GM23338 (cell line): ENCODE measurements around the gene ACYP2. TPM values are rescaled to one million over a fixed set of nuclear protein-coding genes. Genes with fewer than 3 reads are reported as not detected.

Experiments
- ATAC-seq: fragments of 200-7000 bp; cut with Tn5 transposase; 3 replicates; pipeline ENCODE4 v1.9.1; 2020
- DNase-seq: peaks from one replicate; pipeline ENCODE4 v3.0.0-alpha.2; 2015; ENCODE audit warnings: low spot score
- H2AFZ ChIP-seq: fragments of 200-600 bp; sonication (generic); 2 replicates; pipeline ENCODE4 v1.8.0; 2016; ENCODE audit warnings: antibody characterized with exemption, mild to moderate bottlenecking, moderate library complexity
- H3F3A ChIP-seq: fragments of 200-600 bp; sonication (generic); replicated peaks from 2 replicates; pipeline ENCODE4 v1.8.0; 2017; ENCODE audit warnings: antibody characterized with exemption, mixed run types, low read depth
- H3K27ac ChIP-seq: fragments of 200-600 bp; sonication (generic); 2 replicates; pipeline ENCODE4 v1.6.1; 2016; ENCODE audit warnings: low read depth
- H3K27me3 ChIP-seq: fragments of 200-600 bp; sonication (generic); 2 replicates; pipeline ENCODE4 v1.8.0; 2016; ENCODE audit warnings: mild to moderate bottlenecking, mixed run types, moderate library complexity; ENCODE audit not compliant: insufficient read depth
- H3K36me3 ChIP-seq: fragments of 200-600 bp; sonication (generic); 2 replicates; pipeline ENCODE4 v1.8.0; 2016; ENCODE audit warnings: mild to moderate bottlenecking; ENCODE audit not compliant: insufficient read depth
- H3K4me1 ChIP-seq: fragments of 200-600 bp; sonication (generic); 2 replicates; pipeline ENCODE4 v1.8.0; 2016; ENCODE audit warnings: mild to moderate bottlenecking, moderate library complexity; ENCODE audit not compliant: insufficient read depth
- H3K4me2 ChIP-seq: fragments of 200-600 bp; sonication (generic); 2 replicates; pipeline ENCODE4 v1.7.1; 2017; ENCODE audit warnings: mixed run types
- H3K4me3 ChIP-seq: fragments of 200-600 bp; sonication (generic); 2 replicates; pipeline ENCODE4 v1.6.1; 2016; ENCODE audit warnings: mixed run types
- H3K79me2 ChIP-seq: fragments of 200-600 bp; sonication (generic); replicated peaks from 2 replicates; pipeline ENCODE4 v1.8.0; 2017; ENCODE audit warnings: mild to moderate bottlenecking; ENCODE audit not compliant: insufficient read depth
- H3K9me2 ChIP-seq: fragments of 200-600 bp; sonication (generic); 2 replicates; pipeline ENCODE4 v1.8.0; 2017; ENCODE audit not compliant: insufficient read depth
- H4K20me1 ChIP-seq: fragments of 200-600 bp; sonication (generic); replicated peaks from 2 replicates; pipeline ENCODE4 v1.8.0; 2017; ENCODE audit warnings: mild to moderate bottlenecking; ENCODE audit not compliant: insufficient read depth
- H3K27ac Mint-ChIP-seq: 2 replicates; pipeline ENCODE4 v1.8.0; 2020; ENCODE audit warnings: inconsistent platforms, mild to moderate bottlenecking, moderate library complexity, mixed read lengths
- H3K27me3 Mint-ChIP-seq: 3 replicates; pipeline ENCODE4 v1.8.0; 2022; ENCODE audit warnings: low read depth, mild to moderate bottlenecking, moderate library complexity, mixed read lengths, inconsistent platforms; ENCODE audit not compliant: insufficient read depth, poor library complexity
- H3K36me3 Mint-ChIP-seq: 3 replicates; pipeline ENCODE4 v1.8.0; 2021; ENCODE audit warnings: low read depth, mild to moderate bottlenecking, inconsistent platforms, moderate library complexity, mixed read lengths
- H3K4me1 Mint-ChIP-seq: 3 replicates; pipeline ENCODE4 v1.8.0; 2020; ENCODE audit warnings: mild to moderate bottlenecking, inconsistent platforms, mixed read lengths
- H3K4me3 Mint-ChIP-seq: 3 replicates; pipeline ENCODE4 v1.8.0; 2021; ENCODE audit warnings: moderate library complexity, mild to moderate bottlenecking, inconsistent platforms, mixed read lengths
- H3K9me3 Mint-ChIP-seq: 3 replicates; pipeline ENCODE4 v1.8.0; 2020; ENCODE audit warnings: moderate library complexity, mild to moderate bottlenecking, inconsistent platforms, mixed read lengths
- CTCF ChIP-seq, 2 experiments: fragments of 200-600 bp in 1 of 2; sonication (generic) in 1 of 2; conservative IDR thresholded peaks; 2 replicates each; pipeline versions ENCODE4 v1.5.1 to v1.6.1; 2016 to 2017; ENCODE audit warnings: antibody characterized with exemption in 2 of 2, low read depth in 2 of 2, mild to moderate bottlenecking in 2 of 2, moderate library complexity in 1 of 2
- ETS1 ChIP-seq: IDR thresholded peaks from 2 replicates; pipeline ENCODE4 v1.6.1; 2016; ENCODE audit warnings: antibody characterized with exemption
- EZH2 ChIP-seq: fragments of 200-600 bp; sonication (generic); IDR thresholded peaks from one replicate; pipeline ENCODE4 v1.8.0; 2017; ENCODE audit warnings: antibody characterized with exemption, mild to moderate bottlenecking, low read depth; ENCODE audit not compliant: unreplicated experiment
- EZH2phosphoT487 ChIP-seq: fragments of 200-600 bp; sonication (generic); IDR thresholded peaks from one replicate; pipeline ENCODE4 v1.8.1; 2018; ENCODE audit warnings: antibody characterized with exemption; ENCODE audit not compliant: unreplicated experiment
- POLR2AphosphoS5 ChIP-seq: IDR thresholded peaks from 2 replicates; pipeline ENCODE4 v1.6.1; 2016; ENCODE audit warnings: antibody characterized with exemption, low read depth
- REST ChIP-seq: IDR thresholded peaks from one replicate; pipeline ENCODE4 v1.6.1; 2018; ENCODE audit warnings: antibody characterized with exemption; ENCODE audit not compliant: unreplicated experiment
- STAT1 ChIP-seq: IDR thresholded peaks from one replicate; pipeline ENCODE4 v1.6.1; 2016; ENCODE audit warnings: antibody characterized with exemption; ENCODE audit not compliant: unreplicated experiment
- ZNF114 ChIP-seq: fragments of 250-450 bp; sonication (Bioruptor Pico); IDR thresholded peaks from 2 replicates; pipeline ENCODE4 v1.5.0; 2020; ENCODE audit warnings: mild to moderate bottlenecking, moderate library complexity
- polyA plus RNA-seq: library from polyadenylated mRNA; unstranded; fragments of >200 nt; fragmentation: Nextera tagmentation; extraction: Ambion mirVana; gene quantifications from 2 replicates; pipeline ENCODE4 v1.2.1, GENCODE V29; 2016
- total RNA-seq: library from RNA; depleted of rRNA; stranded (reverse); fragments of >200 nt; shearing (Covaris generic); gene quantifications from 2 replicates; pipeline ENCODE4 v1.2.3, GENCODE V29; 2014

ACYP2 gene
- total and polyA plus RNA-seq, 2 experiments from 2014 or later, result 2.3 to 15.5 TPM

- H3K4me1 Mint-ChIP-seq, result no peaks in the 10 kb centered on the region
- Histone ChIP-seq H3K4me1 (no peaks in the 10 kb centered on the region), H3K27ac (no peak overlapping the region), H3K36me3 (no peaks in the 10 kb centered on the region), H3K9me2 (no peaks in the 10 kb centered on the region), H3K4me2 (no peak overlapping the region), H3K27me3 (no peaks in the 10 kb centered on the region), H4K20me1 (no peaks in the 10 kb centered on the region), H2AFZ (no peak overlapping the region), H3F3A (no peaks in the 10 kb centered on the region), H3K4me3 (no peak overlapping the region), H3K79me2 (no peaks in the 10 kb centered on the region)
- no peaks in the 10 kb centered on the region for H3K36me3 Mint-ChIP-seq
- H3K27ac Mint-ChIP-seq, result no peak overlapping the region
- TF ChIP-seq EZH2, result no peak
- TF ChIP-seq EZH2phosphoT487, result no peak
- TF ChIP-seq CTCF (conservative IDR thresholded peaks at IDR 0.05; ENCODE audit: low read depth in 2 of 2), result no peak
- no peak for TF ChIP-seq ETS1
- TF ChIP-seq REST, result no peak
- TF ChIP-seq ZNF114 (CRISPR knock-in tag), result no peak
- TF ChIP-seq STAT1, result no peak
- TF ChIP-seq POLR2AphosphoS5, result no peak
- DNase-seq (no peak), ATAC-seq (no peak)
- no peak overlapping the region for H3K4me3 Mint-ChIP-seq
- no peaks in the 10 kb centered on the region; the same call in 2 of the 3 replicates for H3K9me3 Mint-ChIP-seq
- no peaks in the 10 kb centered on the region for H3K27me3 Mint-ChIP-seq
These were observed 194.9 kb downstream of the ACYP2 start for GRCh38 chr2:54310311-54310710.

- Histone ChIP-seq H3K4me3 (no peak overlapping the region), H3K27me3 (no peaks in the 10 kb centered on the region), H3K79me2 (no peaks in the 10 kb centered on the region), H3K4me1 (no peaks in the 10 kb centered on the region), H3K9me2 (no peaks in the 10 kb centered on the region), H3K27ac (no peak overlapping the region), H3K36me3 (no peaks in the 10 kb centered on the region), H4K20me1 (no peaks in the 10 kb centered on the region), H3F3A (no peaks in the 10 kb centered on the region), H2AFZ (no peak overlapping the region), H3K4me2 (no peak overlapping the region)
- no peaks in the 10 kb centered on the region; the same call in 2 of the 3 replicates for H3K9me3 Mint-ChIP-seq
- no peak overlapping the region for H3K27ac Mint-ChIP-seq
- no peaks in the 10 kb centered on the region for H3K4me1 Mint-ChIP-seq
- TF ChIP-seq ETS1, result no peak
- DNase-seq, result no peak
- H3K27me3 Mint-ChIP-seq, result no peaks in the 10 kb centered on the region
- no peak overlapping the region for H3K4me3 Mint-ChIP-seq
- no peak for ATAC-seq
- H3K36me3 Mint-ChIP-seq, result no peaks in the 10 kb centered on the region
These were observed 195.5 kb downstream of the ACYP2 start for GRCh38 chr2:54310961-54311360.
